Endodermal cell (in vitro differentiated cells): Measurements from ENCODE around the gene RBM38. TPM values are rescaled to one million over a fixed set of nuclear protein-coding genes. Genes with fewer than 3 reads are reported as not detected.

ENCODE experiments used
- DNase-seq: peaks from one replicate; pipeline ENCODE4 v3.0.0-alpha.2; 2017
- H3K27ac ChIP-seq: 2 replicates; pipeline ENCODE4 v1.5.1; 2013; ENCODE audit warnings: mild to moderate bottlenecking, low read depth, low read length, moderate library complexity
- H3K27me3 ChIP-seq: 2 replicates; pipeline ENCODE4 v1.6.1; 2013; ENCODE audit warnings: mild to moderate bottlenecking, low read length, moderate library complexity; ENCODE audit not compliant: insufficient read depth, control insufficient read depth, poor library complexity, severe bottlenecking
- H3K36me3 ChIP-seq: 2 replicates; pipeline ENCODE4 v1.7.0; 2013; ENCODE audit warnings: mild to moderate bottlenecking, low read length, moderate library complexity; ENCODE audit not compliant: control insufficient read depth, insufficient read depth
- H3K4me1 ChIP-seq: one replicate; pipeline ENCODE4 v1.7.0; 2013; ENCODE audit warnings: low read length; ENCODE audit not compliant: control insufficient read depth, insufficient read depth
- H3K4me3 ChIP-seq: 2 replicates; pipeline ENCODE4 v1.5.1; 2013; ENCODE audit warnings: mild to moderate bottlenecking, low read length, moderate library complexity
- H3K9ac ChIP-seq: 2 replicates; pipeline ENCODE4 v1.6.1; 2013; ENCODE audit warnings: mild to moderate bottlenecking, low read length, moderate library complexity; ENCODE audit not compliant: poor library complexity, severe bottlenecking; ENCODE audit errors: extremely low read depth
- H3K9me3 ChIP-seq: 2 replicates; pipeline ENCODE4 v1.6.1; 2013; ENCODE audit warnings: mild to moderate bottlenecking, low read length, moderate library complexity; ENCODE audit not compliant: control insufficient read depth
- H3K27ac Mint-ChIP-seq: 2 replicates; pipeline ENCODE4 v1.8.0; 2020; ENCODE audit warnings: mixed read lengths
- H3K27me3 Mint-ChIP-seq: 2 replicates; pipeline ENCODE4 v1.8.0; 2021; ENCODE audit warnings: mild to moderate bottlenecking, mixed read lengths; ENCODE audit not compliant: insufficient read depth
- H3K36me3 Mint-ChIP-seq: 2 replicates; pipeline ENCODE4 v1.8.0; 2020; ENCODE audit warnings: low read depth, mixed read lengths
- H3K4me1 Mint-ChIP-seq: 2 replicates; pipeline ENCODE4 v1.8.0; 2020; ENCODE audit warnings: mixed read lengths
- H3K4me3 Mint-ChIP-seq: 2 replicates; pipeline ENCODE4 v1.8.0; 2020; ENCODE audit warnings: mild to moderate bottlenecking, moderate library complexity, mixed read lengths
- H3K9me3 Mint-ChIP-seq: 2 replicates; pipeline ENCODE4 v1.8.0; 2020; ENCODE audit warnings: mild to moderate bottlenecking, mixed read lengths
- WGBS, 2 experiments: methylation state at CpG; one replicate each; pipeline versions ENCODE4 v1.1.5 to v1.1.7; 2013; ENCODE audit warnings: missing lambda C conversion rate in 2 of 2, mixed read lengths in 1 of 2; ENCODE audit not compliant: insufficient coverage in 1 of 2, insufficient read length in 1 of 2; 5-methylcytosine and 5-hydroxymethylcytosine counted together
- total RNA-seq, 2 donors: library from RNA; stranded (reverse); fragmentation: NEBNext Ultra II Directional in 1 of 2; extraction: Animal tissue kit (Norgen Biotek cat#: 25700) in 1 of 2; gene quantifications; 2 replicates in 1 of 2; 3 replicates in 1 of 2; pipeline ENCODE4 v1.2.1, GENCODE V29; 2021
- TF ChIP-seq, protein P1 (sequence below): fragments of 200-600 bp; sonication (generic); conservative IDR thresholded peaks from 2 replicates; pipeline ENCODE4 v1.5.0; 2021; ENCODE audit warnings: antibody characterized with exemption, mild to moderate bottlenecking

RBM38 gene
- total RNA-seq, 2 donors from 2014 or later: 29.0 to 30.2 TPM

DNA sequence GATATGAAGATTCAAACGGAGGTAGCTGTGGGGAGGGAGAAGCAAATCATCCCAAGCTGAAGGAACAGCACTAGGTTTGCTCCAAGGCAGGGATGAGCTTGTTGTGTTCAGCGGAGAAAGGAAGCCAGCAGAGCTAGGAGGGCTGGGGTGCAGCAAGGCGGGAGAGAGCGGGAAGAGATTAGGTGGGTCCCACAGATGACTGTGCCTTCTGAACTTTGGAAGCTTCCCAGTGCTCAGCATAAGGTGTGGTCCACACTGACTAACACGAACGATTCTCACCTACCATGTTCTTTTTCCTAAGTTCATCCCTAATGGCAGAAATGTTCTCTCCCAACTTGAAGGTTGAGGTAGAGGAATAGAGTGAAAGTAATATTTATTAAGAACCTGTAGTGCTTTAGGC lies 38.9 kb upstream of the RBM38 start:
- peak overlapping the region; percentile 52 for H3K27ac Mint-ChIP-seq
- WGBS, 2 experiments: 86 to 96% methylated on average over 4 to 6 of the region's 6 CpGs

DNA sequence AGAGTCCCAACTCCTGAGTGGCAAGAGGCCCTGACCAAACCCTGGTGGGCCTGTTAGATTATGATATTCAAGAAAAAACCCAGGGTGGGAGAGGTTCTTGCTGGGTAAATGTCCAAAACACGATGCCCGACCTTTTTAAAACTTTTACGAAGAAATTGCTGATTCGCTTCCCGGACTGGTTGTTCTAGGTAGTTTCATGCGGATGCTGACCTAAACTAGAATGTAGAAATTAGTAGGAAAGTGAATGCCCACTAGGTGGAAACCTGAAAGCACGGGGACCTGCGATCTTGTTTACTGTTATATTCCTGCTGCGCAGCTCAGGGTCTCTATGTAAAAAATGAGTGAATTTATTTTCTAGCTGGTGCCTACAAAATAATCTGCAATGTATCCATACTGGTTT lies 37.8 kb upstream of the RBM38 start:
- H3K4me1 ChIP-seq: no peaks in the 10 kb centered on the region
- H3K9ac ChIP-seq: no peak overlapping the region
- H3K27me3 ChIP-seq: no peaks in the 10 kb centered on the region
- peaks cover 9% of the 10 kb centered on the region for H3K4me1 Mint-ChIP-seq
- no peak overlapping the region for H3K27ac ChIP-seq
- no peaks in the 10 kb centered on the region for H3K9me3 Mint-ChIP-seq
- no peak overlapping the region for H3K4me3 Mint-ChIP-seq
- no peak overlapping the region for H3K27ac Mint-ChIP-seq
- no peak for DNase-seq
- TF ChIP-seq, protein P1, sequence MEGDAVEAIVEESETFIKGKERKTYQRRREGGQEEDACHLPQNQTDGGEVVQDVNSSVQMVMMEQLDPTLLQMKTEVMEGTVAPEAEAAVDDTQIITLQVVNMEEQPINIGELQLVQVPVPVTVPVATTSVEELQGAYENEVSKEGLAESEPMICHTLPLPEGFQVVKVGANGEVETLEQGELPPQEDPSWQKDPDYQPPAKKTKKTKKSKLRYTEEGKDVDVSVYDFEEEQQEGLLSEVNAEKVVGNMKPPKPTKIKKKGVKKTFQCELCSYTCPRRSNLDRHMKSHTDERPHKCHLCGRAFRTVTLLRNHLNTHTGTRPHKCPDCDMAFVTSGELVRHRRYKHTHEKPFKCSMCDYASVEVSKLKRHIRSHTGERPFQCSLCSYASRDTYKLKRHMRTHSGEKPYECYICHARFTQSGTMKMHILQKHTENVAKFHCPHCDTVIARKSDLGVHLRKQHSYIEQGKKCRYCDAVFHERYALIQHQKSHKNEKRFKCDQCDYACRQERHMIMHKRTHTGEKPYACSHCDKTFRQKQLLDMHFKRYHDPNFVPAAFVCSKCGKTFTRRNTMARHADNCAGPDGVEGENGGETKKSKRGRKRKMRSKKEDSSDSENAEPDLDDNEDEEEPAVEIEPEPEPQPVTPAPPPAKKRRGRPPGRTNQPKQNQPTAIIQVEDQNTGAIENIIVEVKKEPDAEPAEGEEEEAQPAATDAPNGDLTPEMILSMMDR: peak; percentile 41
- peaks cover 31% of the 10 kb centered on the region for H3K36me3 Mint-ChIP-seq
- peaks cover 28% of the 10 kb centered on the region for H3K36me3 ChIP-seq
- H3K9me3 ChIP-seq: no peaks in the 10 kb centered on the region
- no peak overlapping the region for H3K4me3 ChIP-seq
- H3K27me3 Mint-ChIP-seq: peaks cover 3% of the 10 kb centered on the region
- 93 to 97% methylated on average over 6 to 9 of the region's 9 CpGs for WGBS, 2 experiments

More for the DNA sequence above, 38.9 kb upstream of the RBM38 start:
- Histone ChIP-seq H3K9ac (peak overlapping the region; percentile 89), H3K4me3 (peak overlapping the region; percentile 97), H3K27ac (no peak overlapping the region), H3K36me3 (peaks cover 28% of the 10 kb centered on the region), H3K4me1 (no peaks in the 10 kb centered on the region), H3K27me3 (no peaks in the 10 kb centered on the region), H3K9me3 (no peaks in the 10 kb centered on the region)
- Mint-ChIP-seq H3K27me3 (peaks cover 3% of the 10 kb centered on the region), H3K9me3 (no peaks in the 10 kb centered on the region), H3K4me3 (peak overlapping the region; percentile 89), H3K4me1 (peaks cover 9% of the 10 kb centered on the region), H3K36me3 (peaks cover 31% of the 10 kb centered on the region)
- no peak for DNase-seq
- TF ChIP-seq, protein P1: no peak

DNA sequence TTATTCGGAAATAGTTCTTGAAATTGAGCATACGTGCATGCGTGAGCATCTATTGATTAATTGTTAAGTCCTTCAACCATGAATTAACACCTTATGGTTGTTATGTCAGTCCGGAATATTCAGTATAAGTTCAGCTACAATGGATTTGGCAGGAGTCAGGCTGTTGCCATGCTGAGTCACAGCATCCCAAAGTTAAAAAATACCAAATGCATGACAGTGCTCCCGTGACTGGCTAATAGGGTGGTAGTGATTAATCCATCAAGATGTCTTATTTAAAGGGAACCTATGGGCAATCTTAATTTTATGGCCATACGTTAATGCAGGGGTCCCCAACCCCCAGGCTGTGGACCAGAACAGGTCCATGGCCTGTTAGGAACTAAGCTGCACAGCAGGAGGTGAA lies 29.7 kb upstream of the RBM38 start:
- peaks cover 15% of the 10 kb centered on the region for H3K9me3 ChIP-seq
- Mint-ChIP-seq H3K4me3 (no peak overlapping the region), H3K4me1 (no peaks in the 10 kb centered on the region), H3K27me3 (no peaks in the 10 kb centered on the region), H3K9me3 (peaks cover 5% of the 10 kb centered on the region), H3K36me3 (peaks cover 26% of the 10 kb centered on the region), H3K27ac (no peak overlapping the region)
- no peak overlapping the region for H3K4me3 ChIP-seq
- peaks cover 13% of the 10 kb centered on the region for H3K36me3 ChIP-seq
- no peaks in the 10 kb centered on the region for H3K4me1 ChIP-seq
- WGBS, 2 experiments: 97% methylated on average over 4 to 6 of the region's 6 CpGs
- no peaks in the 10 kb centered on the region for H3K27me3 ChIP-seq
- H3K9ac ChIP-seq: no peak overlapping the region
- DNase-seq: peak; percentile 26
- TF ChIP-seq, protein P1: no peak
- no peak overlapping the region for H3K27ac ChIP-seq
